ENCODE data around the gene ITGA2B. TPM values are rescaled to one million over a fixed set of nuclear protein-coding genes. Genes with fewer than 3 reads are reported as not detected.

Gene ITGA2B
- polyA plus RNA-seq, 1 donor (not counting 4 experiments of a cell fraction or from before 2014, with no cell fraction given): not detected

DNA sequence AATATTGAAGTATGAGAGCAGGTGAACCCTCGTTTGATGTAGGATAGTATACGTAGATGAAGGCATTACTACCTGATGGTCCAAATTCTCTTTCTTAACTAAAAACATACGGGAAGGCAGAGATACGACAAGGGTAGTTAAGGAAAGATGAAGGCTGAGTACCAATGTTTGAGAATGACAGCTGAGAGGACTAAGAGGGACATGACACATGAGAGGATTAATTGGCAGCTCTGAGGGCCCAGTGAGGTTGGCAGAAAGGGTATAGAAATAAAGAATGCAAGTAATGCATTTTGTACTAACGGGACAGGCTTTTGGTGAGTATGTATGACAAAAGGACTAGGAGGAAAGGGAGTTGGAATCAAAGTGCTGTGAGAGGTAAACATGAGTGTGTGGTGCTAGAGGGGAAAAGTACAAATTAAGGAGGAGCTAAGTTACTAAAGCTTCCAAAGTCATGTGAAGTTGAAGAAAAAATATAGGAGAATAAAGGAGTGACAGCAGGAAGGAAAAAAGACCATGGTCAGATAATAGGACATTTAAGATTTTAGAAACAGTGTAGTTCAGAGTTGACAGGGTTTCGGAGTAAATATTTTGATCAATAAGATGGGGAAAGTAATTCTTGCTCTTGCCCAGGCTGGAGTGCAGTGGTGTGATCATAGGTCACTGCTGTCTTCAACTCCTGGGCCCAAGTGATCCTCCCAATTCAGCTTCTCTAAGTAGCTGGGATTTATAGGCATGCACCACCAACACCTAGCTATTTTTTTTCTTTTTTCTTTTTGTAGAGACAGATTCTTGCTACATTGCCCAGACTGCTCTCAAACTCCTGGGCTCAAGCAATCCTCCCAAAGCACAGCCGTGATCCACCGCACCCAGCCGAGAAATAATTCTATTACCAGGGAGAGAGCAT lies 43.1 kb upstream of the ITGA2B start:
- H3K4me1 ChIP-seq (ENCODE audit: control insufficient read depth, extremely low read depth, insufficient read depth, low read length): no peaks in the 10 kb centered on the region
- no peaks in the 10 kb centered on the region for H3K79me2 ChIP-seq (ENCODE audit: control insufficient read depth, insufficient read depth, low read length)
- no peak overlapping the region for H3K9ac ChIP-seq (ENCODE audit: control insufficient read depth, extremely low read depth, insufficient read depth, low read length)
- no peaks in the 10 kb centered on the region for H3K9me3 ChIP-seq (ENCODE audit: control insufficient read depth, low read depth, low read length)
- TF ChIP-seq EZH2 (IDR thresholded peaks at IDR 0.05; ENCODE audit: low read length): no peak
- TF ChIP-seq, protein P1, sequence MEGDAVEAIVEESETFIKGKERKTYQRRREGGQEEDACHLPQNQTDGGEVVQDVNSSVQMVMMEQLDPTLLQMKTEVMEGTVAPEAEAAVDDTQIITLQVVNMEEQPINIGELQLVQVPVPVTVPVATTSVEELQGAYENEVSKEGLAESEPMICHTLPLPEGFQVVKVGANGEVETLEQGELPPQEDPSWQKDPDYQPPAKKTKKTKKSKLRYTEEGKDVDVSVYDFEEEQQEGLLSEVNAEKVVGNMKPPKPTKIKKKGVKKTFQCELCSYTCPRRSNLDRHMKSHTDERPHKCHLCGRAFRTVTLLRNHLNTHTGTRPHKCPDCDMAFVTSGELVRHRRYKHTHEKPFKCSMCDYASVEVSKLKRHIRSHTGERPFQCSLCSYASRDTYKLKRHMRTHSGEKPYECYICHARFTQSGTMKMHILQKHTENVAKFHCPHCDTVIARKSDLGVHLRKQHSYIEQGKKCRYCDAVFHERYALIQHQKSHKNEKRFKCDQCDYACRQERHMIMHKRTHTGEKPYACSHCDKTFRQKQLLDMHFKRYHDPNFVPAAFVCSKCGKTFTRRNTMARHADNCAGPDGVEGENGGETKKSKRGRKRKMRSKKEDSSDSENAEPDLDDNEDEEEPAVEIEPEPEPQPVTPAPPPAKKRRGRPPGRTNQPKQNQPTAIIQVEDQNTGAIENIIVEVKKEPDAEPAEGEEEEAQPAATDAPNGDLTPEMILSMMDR (optimal IDR thresholded peaks at IDR 0.05 in 1 of 3, IDR thresholded peaks at IDR 0.05 in 1 of 3, conservative IDR thresholded peaks at IDR 0.05 in 1 of 3; ENCODE audit: extremely low read depth in 1 of 3, insufficient read depth in 2 of 3, low read length in 3 of 3): no peak
- no peak overlapping the region for H3K27ac ChIP-seq (ENCODE audit: control insufficient read depth, insufficient read depth, low read length)
- no peak overlapping the region for H3K4me3 ChIP-seq (ENCODE audit: control insufficient read depth in 2 of 3, extremely low read depth in 1 of 3, insufficient read depth in 2 of 3, low read depth in 1 of 3, low read length in 3 of 3)
- FAIRE-seq (no peak), DNase-seq (ENCODE audit: low read depth, low spot score) (no peak)
- H4K20me1 ChIP-seq (ENCODE audit: control insufficient read depth, extremely low read depth, insufficient read depth, low read length): no peaks in the 10 kb centered on the region
- dilution Hi-C loops (cut with MboI; ENCODE audit: extremely low pct_ligation_motif_present, low sequenced_read_pairs): no loop called here
- H3K36me3 ChIP-seq (ENCODE audit: control insufficient read depth in 2 of 2, extremely low read depth in 1 of 2, insufficient read depth in 2 of 2, low read length in 2 of 2): peaks cover 7 to 11% of the 10 kb centered on the region in 2 experiments
- H3K27me3 ChIP-seq (ENCODE audit: control insufficient read depth, extremely low read depth, insufficient read depth, low read length): no peaks in the 10 kb centered on the region
- H2AFZ ChIP-seq (ENCODE audit: control insufficient read depth, low read length): no peak overlapping the region
- H3K9me1 ChIP-seq (ENCODE audit: control insufficient read depth, extremely low read depth, insufficient read depth, low read length): no peaks in the 10 kb centered on the region
- no peak overlapping the region for H3K4me2 ChIP-seq (ENCODE audit: control insufficient read depth, extremely low read depth, insufficient read depth, low read depth, low read length)

DNA sequence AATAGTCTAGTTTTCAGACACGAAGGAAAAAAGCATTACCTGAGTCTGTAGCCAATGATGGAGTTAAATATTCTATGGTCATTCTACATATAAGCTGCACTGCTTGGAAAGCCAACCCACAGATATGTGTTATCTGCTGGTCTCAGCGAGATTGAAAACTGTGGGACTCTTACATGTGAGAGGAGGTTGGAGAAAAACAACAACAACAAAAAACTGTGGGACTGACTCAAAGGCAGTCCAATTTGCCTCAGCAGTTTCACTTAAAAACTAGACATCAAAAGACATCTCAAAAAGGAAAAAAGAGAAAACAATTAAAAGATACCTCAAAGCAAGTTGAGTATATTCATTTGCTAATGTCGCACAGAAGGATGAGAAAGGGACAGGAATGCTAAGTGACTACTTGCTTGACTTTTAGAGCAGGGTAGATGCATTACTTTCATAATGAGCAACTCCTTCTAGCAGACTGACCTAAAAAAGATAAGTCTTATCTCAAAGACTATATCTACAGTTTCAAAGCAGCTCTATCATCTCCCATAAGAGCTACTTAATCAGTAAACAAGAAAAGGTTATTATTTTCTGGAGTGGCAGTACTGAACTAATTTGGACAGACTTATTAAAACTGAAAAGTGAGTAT lies 35.5 kb upstream of the ITGA2B start:
- peaks cover 0 to 5% of the 10 kb centered on the region in 2 experiments for H3K36me3 ChIP-seq (ENCODE audit: control insufficient read depth in 2 of 2, extremely low read depth in 1 of 2, insufficient read depth in 2 of 2, low read length in 2 of 2)

More for the DNA sequence above, 35.5 kb upstream of the ITGA2B start:
- FAIRE-seq: no peak
- no peak for DNase-seq (ENCODE audit: low read depth, low spot score)
- TF ChIP-seq, protein P1 (optimal IDR thresholded peaks at IDR 0.05 in 1 of 3, IDR thresholded peaks at IDR 0.05 in 1 of 3, conservative IDR thresholded peaks at IDR 0.05 in 1 of 3; ENCODE audit: extremely low read depth in 1 of 3, insufficient read depth in 2 of 3, low read length in 3 of 3): no peak
- no peak for TF ChIP-seq EZH2 (IDR thresholded peaks at IDR 0.05; ENCODE audit: low read length)
- Histone ChIP-seq H3K9me1 (ENCODE audit: control insufficient read depth, extremely low read depth, insufficient read depth, low read length) (no peaks in the 10 kb centered on the region), H3K4me3 (ENCODE audit: control insufficient read depth in 2 of 3, extremely low read depth in 1 of 3, insufficient read depth in 2 of 3, low read depth in 1 of 3, low read length in 3 of 3) (no peak overlapping the region), H3K79me2 (ENCODE audit: control insufficient read depth, insufficient read depth, low read length) (no peaks in the 10 kb centered on the region), H4K20me1 (ENCODE audit: control insufficient read depth, extremely low read depth, insufficient read depth, low read length) (no peaks in the 10 kb centered on the region), H3K4me2 (ENCODE audit: control insufficient read depth, extremely low read depth, insufficient read depth, low read depth, low read length) (no peak overlapping the region), H3K9me3 (ENCODE audit: control insufficient read depth, low read depth, low read length) (no peaks in the 10 kb centered on the region), H3K27me3 (ENCODE audit: control insufficient read depth, extremely low read depth, insufficient read depth, low read length) (no peaks in the 10 kb centered on the region), H3K27ac (ENCODE audit: control insufficient read depth, insufficient read depth, low read length) (no peak overlapping the region), H3K9ac (ENCODE audit: control insufficient read depth, extremely low read depth, insufficient read depth, low read length) (no peak overlapping the region), H3K4me1 (ENCODE audit: control insufficient read depth, extremely low read depth, insufficient read depth, low read length) (no peaks in the 10 kb centered on the region), H2AFZ (ENCODE audit: control insufficient read depth, low read length) (no peak overlapping the region)
- dilution Hi-C loops (cut with MboI; ENCODE audit: extremely low pct_ligation_motif_present, low sequenced_read_pairs): no loop called here
